ENCODE data around the gene ARCN1.

ARCN1 gene

DNA sequence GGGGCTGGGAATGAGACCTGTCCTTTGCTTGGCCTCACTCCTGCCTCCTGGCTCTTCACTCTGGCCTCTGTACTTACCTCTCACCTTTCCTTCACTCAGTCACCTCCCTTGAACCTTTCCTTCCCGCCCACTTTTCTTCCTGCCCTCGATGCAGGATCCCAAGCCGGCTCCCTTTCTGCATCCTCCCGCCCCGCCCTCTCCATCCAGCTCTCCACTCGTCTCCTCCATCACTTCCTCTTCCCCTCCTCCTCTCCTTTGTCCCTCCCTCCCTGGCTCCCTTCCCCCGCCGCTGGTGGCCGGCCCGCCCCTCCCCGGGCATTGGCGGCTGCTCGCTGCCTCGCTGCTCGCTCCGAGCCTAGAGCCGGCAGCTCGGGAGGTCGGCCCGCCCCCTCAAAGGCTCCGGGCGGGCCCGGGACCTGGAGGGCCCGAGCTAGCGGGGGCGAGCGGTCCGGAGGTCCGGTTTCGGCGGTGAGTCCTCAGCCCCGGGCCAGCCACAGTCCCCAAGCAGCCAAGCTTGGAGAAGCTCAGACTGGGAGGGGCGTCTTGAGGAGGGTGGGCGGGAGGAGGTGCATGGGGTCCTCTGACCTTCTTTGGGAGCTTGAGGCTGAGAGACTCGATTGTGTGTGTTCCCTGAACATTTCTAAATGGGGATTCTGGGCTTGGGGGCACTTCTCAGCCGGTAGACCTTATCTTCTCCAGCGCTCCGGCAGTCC lies 49.0 kb downstream of the ARCN1 start:
- peak; percentile 65 to 70 for DNase-seq (ENCODE audit: low read depth in 2 of 2)

DNA sequence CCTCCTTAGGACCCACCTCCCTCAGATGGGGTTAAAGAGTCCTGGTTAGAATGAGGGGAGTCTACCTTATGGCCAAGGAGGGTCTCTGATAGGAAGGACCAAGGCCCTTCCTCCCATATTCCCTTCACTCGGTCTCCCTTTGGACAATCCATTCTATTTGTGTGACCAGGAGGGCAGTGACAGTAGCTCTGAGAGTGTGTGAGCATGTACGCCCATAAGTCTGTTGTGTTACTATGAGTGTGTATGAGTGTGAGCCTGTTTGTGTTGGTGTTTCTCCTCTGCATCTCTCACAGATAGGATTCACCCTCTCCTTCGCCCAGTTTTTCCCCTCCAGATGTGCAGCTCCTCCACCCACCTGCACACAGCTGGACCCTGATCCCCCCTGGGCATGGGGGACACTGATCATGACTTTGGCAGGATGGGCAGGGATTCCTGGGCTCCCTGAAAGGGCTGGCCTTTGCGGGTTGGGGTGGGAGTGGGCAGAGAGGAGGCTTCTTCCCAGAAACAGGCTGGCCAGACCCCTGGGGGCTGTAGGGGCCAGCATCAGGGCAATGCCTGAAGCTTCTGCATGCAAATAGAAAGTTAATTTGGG lies 49.7 kb downstream of the ARCN1 start:
- DNase-seq (ENCODE audit: low read depth in 2 of 2), result no peak

DNA sequence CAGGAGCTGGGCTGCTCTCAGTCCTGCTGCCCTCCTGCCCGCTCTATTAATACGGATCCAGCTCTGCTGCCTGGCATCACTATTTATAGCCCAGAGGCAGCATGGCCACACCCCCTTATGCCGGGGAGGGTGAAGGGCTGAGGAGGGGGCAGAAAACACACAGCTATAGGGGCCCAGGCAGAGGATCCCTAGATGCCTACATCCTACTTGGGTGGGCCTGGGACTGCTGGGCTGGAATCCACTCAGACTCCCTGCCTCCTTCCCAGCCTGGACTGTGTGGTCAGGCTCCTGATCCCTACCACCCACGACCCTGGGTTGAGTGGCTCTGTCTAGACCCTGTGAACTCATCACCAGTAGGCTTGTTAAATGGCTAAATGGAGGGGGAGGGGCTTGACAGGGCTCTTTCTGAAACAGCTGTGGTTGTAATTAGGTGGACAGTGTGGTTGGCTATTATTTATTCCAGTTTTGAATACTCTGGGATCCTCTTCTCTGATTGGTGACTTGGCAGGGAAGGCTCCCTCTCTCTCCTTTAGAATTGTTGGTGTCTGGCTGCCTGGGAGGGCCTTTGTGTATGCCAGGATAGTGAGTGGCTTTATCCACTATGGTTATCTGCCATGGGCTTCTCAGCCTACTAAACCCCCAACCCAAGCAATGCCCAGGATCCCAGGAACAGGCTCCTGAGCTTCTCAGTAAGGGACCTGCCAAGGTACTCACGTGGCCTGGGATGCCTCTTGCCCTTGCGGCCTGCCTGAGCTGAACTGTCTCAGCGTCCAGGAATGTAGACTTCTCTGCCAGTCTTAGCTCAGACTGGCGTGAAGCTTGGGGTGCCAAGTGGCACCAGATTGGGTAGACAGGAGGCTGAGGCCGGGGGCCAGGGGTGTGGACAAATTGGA lies 50.4 kb downstream of the ARCN1 start:
- no peak for DNase-seq (ENCODE audit: low read depth in 2 of 2)

DNA sequence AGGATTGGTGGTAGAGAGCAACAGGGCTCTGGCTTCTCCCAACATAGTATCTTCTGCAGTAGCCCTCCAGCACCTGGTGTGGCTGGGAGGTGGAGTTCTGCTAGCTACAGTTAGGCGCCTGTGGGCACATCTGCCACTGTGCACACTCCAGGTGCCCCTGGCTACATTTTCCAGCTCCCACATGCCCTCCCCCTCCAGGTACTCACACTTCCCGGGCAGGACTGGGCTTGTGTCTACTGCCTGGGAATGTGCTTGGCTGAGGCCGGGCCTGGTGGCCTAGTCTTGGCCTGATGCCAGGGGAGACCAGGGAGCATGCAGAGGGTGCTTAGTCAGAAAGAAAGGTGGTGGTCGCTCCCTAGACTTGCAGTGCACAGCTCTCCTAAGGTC lies 51.1 kb downstream of the ARCN1 start:
- DNase-seq (ENCODE audit: low read depth in 2 of 2), result no peak

DNA sequence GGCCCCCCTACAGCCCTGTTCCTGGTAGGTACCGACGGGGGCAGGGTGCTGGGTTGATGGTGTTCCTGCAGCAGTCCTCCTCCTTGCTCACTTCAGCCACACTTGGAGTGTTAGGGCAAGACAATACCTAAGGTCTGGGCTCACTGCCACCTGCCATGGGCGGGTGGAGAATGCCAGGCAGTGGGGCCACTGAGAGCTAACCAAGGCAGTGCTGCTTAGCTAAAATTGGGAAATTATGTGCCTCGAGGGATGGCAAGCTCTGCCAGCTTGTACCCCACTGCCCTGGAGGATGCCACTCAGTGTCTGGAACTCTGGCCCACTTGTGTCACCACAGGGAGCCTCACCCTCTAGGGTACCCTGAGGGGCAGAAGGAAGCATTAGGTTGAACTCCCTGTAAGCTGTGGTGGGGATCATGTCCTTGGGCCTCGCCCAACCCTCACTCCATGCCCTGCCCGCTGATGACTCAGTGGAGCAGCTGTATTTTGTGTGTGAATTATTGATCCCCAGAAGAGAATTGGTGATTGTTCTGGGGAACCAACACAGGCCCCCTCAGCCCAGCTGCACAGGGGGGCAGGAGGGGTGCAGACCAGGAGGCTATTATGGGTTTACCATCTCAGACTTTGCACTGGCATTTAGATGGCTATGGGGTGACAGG lies 53.0 kb downstream of the ARCN1 start:
- DNase-seq (ENCODE audit: low read depth in 2 of 2), result no peak

DNA sequence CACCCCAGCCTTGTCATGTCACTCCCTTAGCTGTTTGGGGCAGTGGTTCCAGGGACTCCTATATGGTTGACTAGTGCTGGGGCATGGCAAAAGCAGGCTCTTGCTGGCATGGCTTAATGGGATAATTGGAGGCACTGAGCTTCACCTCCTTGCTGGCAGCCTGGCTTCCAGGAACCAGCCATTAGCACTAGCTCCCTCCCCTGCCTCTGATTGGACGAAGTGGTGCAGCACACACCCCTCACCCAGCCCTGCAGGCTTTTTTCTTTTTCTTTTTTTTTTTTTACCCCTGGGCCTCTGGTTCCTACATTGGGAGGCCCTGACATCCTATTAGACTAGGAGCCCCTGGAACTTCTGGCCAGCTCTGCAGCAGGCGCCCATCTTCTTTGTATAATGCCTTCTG lies 53.8 kb downstream of the ARCN1 start:
- no peak for DNase-seq (ENCODE audit: low read depth in 2 of 2)

DNA sequence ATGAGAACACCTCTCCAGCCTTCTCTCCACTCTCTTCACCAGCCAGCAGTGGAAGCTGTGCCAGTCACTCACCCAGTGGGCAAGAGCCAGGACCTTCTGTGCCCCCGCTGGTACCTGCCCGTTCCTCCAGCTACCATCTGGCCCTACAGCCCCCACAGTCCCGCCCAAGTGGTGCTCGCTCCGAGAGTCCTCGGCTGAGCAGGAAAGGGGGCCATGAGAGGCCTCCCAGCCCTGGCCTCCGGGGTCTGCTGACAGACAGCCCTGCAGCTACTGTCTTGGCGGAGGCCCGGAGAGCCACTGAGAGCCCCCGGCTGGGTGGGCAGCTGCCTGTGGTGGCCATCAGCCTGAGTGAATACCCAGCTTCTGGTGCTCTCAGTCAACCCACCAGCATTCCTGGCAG lies 55.4 kb downstream of the ARCN1 start:
- DNase-seq (ENCODE audit: low read depth in 2 of 2), result no peak

DNA sequence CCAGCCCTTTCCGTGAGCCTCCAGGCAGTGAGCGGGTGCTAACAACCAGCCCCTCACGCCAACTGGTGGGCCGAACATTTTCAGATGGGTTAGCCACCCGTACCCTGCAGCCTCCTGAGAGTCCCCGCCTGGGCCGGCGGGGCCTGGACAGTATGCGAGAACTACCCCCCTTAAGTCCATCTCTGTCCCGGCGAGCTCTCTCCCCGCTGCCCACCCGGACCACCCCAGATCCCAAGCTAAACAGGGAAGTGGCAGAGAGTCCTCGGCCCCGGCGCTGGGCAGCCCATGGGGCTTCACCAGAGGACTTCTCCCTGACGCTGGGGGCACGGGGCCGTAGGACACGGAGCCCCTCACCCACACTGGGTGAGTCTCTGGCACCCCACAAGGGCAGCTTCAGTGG lies 55.8 kb downstream of the ARCN1 start:
- DNase-seq (ENCODE audit: low read depth in 2 of 2), result no peak

DNA sequence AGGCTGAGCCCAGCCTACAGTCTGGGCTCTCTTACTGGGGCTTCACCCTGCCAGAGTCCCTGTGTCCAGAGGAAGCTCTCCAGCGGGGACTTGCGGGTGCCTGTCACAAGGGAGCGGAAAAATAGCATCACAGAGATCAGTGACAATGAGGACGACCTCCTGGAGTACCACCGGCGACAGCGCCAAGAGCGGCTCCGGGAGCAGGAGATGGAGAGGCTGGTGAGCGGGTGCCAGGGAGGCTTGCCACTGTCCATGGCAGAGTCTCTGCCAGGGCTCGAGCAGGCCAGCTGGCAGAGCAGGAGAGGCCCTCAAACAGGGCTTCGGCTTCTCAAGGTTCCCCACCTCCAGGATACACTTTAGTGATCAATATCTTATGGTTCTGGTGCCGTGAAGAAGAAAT lies 56.2 kb downstream of the ARCN1 start:
- no peak for DNase-seq (ENCODE audit: low read depth in 2 of 2)

DNA sequence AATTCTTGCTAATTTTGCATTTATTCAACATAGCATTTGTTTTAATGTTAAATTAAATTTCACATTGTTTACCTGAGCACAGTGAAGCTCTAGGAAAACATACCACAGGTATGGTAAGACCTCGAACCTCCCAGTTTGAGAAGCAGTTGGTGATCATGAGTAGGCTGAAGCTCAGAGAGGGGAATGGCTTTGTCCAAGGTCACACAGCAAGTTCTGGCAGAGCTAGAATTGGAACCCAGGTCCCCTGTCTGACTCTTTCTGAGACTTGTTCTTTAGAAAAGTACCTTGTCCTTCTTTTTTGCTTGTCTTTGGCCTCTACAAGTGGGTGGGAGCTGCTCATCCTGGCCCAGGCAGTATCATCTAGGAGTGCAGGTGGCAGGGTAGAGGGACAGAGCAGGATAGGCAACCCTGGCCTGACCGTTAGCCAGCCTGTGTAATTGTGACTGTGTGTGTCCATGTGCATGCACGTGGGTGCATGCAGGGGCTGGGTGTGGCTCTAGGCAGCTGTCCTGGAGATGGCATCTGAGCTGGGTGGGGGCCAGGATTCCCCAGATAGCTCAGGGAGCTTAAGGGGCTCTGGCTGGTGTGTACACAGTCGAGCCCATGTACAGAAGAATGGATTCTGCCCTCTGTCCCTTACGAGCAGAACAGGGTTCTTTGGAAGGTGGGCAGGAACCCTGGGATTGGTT lies 56.8 kb downstream of the ARCN1 start:
- DNase-seq (ENCODE audit: low read depth in 2 of 2), result no peak

DNA sequence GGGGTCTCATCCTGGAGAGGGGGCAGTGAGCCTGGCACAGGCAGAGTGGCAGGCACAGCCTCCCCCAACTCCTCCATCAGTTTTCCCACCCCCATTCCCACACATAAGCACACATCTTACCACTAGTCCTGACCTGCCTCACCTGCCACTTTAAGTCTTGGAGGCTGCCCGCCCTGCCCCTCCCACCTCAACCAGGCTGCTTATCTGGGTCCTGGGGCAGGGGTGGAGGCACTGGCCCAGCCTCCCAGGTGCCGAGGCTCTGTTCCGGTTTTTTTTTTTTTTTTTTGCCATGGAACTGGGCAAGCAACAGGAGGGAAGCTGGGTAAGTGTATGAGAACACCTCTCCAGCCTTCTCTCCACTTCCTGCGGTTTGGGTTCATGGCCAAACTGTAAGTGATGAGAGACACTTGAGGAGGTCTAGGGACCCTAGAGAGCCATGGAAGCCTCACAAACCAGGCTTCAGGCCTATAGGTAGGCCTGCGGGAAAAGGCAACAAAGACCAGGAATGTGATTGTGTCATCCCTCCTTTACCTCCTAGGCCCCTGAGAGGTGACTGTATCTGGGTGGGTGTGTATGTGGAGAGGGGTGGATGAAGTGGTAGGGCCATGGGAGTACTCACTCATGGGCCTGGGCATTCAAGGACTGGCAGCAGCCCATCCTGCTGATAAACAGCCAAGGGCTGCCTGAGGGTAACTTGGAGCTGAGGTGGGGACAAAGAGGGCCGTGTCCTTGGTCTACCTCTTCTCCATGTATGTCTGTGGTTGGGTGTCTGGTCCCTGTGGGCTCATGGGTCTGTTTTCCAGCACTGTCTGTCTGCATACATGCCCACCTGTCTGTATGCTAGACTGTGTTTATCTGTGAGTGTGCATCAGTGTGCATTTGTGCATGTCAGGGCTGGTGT lies 57.8 kb downstream of the ARCN1 start:
- DNase-seq (ENCODE audit: low read depth in 2 of 2), result no peak

DNA sequence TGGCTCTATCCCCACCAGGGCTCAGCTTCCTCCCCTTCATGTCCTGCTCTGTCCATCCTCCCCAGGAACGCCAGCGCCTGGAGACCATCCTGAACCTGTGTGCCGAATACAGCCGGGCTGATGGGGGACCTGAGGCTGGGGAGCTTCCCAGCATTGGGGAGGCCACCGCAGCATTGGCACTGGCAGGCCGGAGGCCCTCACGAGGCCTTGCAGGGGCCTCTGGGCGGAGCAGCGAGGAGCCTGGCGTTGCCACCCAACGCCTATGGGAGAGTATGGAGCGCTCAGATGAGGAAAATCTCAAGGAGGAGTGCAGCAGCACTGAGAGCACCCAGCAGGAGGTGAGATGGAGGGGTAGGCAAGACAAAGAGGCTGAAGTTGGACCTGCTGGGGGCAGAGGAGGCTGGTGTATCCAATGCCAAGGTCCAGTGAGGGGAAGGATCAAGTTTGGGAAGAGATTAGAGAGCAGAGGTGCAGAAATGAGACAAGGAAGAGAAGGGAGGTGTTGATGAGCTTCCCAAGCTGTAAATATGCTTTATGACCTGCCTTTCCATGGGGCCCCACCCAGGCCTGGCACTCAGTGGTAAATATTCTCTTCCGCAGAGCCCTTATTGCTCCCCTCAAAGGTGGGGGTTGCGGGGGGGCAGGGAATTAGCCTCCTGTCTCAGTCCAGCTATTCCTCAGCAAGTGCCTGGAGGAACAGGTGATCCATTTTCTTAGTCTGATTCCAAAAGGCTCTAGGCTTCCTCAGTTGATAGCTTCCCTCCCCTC lies 59.1 kb downstream of the ARCN1 start:
- DNase-seq (ENCODE audit: low read depth in 2 of 2), result no peak

DNA sequence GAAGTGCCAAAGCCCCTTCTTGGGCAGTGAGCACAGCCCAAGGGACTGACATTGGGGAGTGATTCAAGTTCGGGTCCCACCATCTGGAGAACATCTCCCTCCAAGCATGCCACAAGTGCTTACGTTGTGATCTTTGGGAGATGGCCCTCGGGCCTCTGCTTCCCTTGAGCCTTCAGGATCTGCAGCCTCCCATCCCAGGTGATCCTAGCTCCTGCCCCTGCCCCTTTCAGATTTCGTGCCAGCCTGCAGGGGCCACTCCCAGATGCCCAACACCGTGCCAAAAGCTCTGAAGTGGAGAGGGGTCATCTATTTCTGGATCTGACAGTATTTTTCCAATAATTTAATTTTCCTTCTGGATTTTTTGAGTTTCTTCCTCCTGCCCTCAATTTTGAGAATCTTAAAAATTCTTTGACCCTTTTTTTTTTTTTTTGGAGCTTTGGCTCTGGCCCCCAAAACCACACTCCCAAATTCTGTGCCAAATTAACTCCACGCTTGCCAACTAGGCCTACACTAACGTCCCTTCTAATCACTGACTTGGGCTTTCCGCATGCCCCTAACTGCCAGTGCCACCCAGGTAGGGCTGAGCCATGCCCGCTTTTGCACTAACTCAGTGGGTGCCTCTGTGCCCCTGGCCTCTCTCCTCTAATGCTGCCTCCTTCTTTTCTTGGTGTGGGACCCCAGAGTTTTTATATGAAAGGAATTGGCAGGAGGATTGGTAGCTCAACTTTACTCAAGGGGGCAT lies 60.5 kb downstream of the ARCN1 start:
- no peak for DNase-seq (ENCODE audit: low read depth in 2 of 2)

DNA sequence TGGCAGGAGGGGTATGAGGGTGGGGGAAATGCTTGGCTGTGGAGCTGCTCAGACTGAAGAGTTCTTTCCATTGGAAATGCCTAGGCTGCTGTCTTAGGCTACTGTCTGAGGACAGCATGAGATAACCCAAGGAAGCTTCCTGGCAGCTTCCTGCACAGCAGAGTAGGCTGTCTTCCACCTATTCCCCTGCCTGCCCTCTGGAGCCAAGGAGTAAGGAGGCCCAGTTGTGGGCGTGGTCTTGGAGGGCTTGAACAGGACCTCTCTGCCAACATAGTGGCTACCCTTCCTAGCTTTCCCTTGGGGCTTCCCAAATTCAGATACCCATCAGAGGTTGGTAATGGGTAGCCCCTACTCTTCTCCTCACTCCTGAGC lies 61.1 kb downstream of the ARCN1 start:
- DNase-seq (ENCODE audit: low read depth in 2 of 2), result no peak

DNA sequence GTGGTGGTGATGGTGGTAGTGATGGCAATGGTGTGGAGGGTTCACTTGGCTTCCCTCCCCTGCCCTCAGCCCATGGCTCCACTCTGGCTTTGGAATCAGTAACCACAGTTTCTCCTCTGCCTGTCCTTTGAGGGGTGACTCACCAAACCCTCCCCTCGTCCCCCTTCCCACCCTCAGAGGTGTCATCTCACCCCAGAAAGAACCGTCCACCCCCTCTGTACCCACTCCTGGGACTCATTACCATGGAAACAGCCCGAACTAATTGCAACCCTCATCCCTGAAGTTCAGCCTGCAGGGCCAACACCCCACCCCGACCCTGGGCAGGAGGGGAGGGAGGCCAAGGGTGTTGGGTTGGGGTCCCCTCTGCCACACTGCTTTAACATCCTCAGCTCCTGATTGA lies 61.8 kb downstream of the ARCN1 start:
- no peak for DNase-seq (ENCODE audit: low read depth in 2 of 2)

DNA sequence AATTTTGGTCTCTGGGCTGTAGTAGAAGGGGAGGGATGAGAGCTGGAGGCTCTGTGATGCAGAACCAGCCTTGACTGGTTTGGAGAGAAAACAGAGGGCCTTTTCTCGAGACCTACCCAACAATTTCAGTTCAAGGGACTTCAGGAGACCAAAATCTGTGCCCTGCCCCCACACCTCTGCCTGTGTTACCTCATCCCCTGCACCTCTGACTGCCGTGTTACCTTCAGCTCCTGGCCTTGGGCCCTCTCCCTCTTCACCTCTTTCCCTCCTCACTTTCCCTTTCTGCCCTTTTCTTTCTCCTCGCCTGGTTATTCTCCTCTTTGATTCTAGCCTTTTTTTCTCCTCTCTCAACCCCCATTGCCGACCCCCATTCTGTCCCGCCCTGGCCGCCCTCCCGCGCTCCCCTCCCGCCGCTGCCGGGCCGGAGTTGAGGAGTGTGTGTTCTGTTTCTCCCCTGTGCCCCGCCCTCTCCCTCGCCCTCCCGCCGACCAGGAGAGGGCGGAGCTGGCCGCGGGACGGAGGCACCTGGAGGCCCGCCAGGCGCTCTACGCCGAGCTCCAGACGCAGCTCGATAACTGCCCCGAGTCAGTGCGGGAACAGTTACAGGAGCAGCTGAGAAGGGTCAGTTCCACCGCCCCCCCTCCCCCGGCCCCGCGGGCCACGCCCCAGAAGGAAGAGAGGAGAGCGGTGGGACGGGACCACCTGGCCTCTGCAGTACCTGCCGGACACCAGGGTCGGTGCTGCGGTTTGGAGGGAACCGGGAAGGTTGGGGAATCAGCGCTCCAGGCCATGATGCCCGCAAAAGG lies 62.4 kb downstream of the ARCN1 start:
- DNase-seq (ENCODE audit: low read depth in 2 of 2), result no peak

DNA sequence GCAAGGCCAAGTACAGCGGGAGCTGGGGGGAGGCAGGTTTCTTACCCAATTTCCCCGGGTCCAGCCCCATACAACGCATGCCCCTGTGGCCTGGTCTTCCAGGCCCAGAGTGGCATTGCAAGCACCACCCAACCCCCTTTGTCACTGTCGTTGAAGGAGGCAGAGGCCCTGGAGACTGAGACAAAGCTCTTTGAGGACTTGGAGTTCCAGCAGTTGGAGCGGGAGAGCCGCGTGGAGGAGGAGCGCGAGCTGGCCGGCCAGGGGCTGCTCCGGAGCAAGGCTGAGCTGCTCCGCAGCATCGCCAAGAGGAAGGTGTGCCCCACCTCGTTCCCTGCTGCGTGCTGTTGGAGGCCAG lies 63.0 kb downstream of the ARCN1 start:
- no peak for DNase-seq (ENCODE audit: low read depth in 2 of 2)

DNA sequence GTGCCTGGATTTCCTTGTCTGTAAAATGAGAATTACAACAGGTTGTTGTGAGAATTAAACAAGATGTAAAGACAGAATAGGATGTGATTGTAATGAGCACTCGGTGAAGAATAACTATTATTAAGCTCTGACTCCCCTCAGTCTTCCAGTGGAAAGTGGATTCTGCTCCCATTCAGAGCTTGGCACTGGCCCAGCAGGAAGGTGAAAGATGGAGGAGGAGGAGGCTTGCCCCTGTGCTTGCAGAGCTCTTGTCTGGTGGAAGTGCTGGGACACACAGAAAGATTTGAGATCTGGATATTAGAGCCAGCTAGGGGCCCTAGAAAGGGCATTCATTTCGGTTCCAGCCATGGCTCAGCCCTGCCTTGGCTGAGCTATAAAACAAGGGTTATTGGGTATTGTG lies 63.4 kb downstream of the ARCN1 start:
- no peak for DNase-seq (ENCODE audit: low read depth in 2 of 2)
